ENCODE measurements around the gene TMEM123.

The TMEM123 gene

DNA sequence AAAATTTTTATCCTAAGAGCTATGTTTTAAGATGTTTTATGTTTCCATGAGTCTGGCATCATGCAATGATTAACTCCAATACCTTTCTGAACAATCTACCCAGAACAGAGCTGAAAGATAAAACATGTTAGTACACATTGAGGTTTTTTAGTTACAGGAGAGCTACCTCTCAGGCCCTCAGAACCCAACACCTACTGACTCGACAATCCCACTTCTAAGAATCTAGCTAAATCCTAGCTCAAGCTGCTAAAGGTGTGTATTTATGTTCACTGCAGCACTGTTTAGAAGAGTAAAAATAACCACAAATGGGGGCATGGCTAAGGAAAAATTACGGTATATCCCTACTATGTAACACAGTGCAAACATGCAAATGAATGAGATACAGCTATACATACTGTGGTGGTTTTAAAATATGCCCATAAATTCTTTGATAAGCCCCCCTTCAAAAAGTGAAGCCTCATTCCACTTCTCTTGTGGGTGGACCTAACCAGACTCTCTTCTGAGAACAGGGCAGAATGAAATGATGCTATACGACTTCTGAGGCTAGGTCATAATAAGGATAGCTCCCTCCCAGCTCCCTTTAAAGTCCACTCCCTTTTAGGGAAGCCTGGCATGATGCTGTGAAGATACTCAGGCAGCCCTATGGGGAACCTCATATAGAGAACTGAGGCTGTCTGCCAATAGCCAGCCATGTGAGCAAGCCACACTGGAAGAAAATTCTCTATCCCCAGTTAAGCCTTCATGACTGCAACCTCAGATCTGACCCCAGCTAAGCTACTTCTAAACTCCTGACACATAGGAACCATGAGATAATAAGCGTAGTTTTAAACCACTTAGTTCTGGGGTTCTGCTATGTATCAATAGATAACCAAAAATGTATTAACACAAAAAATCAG, 29.5 kb downstream of the TMEM123 start:
- DNase-seq: peak; percentile 49 to 58

DNA sequence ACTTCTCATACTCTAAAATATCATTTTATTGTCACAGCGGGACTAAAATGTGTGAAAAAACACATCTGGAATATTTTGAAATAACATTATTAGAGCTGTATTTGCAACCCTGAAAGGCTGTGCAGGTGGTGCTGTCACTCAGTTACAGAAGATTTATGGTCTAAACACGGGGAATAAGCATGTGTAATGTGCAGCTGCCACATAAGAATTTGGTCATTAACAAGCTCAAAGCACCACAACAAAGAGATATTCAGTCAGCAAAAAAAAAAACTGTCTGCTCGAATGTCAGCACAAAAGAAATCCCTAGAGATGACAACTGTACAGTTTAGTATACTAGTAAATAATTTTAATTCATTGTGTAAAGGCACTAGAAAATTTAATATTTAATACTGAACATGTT, 31.3 kb downstream of the TMEM123 start:
- DNase-seq: no peak

DNA sequence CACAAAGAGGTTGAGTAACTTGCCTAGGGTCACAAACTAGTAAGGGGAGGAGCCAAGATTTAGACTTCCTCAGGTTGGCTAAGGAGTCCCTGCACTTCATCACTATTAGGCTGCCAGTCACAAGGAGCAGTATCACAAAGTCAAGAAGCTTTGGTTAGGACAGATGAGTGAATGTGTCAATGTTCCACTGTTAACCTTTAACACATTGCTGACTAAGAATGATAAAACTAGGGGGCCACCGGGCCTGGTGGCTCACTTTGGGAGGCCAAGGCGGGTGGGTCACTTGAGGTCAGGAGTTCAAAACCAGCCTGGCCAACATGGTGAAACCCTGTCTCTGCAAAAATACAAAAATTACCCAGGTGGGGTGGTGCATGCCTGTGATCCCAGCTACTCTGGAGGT, 32.0 kb downstream of the TMEM123 start:
- no peak for DNase-seq

- DNase-seq: no peak
These were observed 33.4 kb downstream of the TMEM123 start for GRCh38 chr11:102419181-102419580.

- no peak for DNase-seq
These were observed 35.6 kb downstream of the TMEM123 start for GRCh38 chr11:102416976-102417375.

- DNase-seq: no peak
These were observed 37.2 kb downstream of the TMEM123 start for GRCh38 chr11:102415304-102415916.

- DNase-seq: no peak
These were observed 38.0 kb downstream of the TMEM123 start for GRCh38 chr11:102414559-102414958.

DNA sequence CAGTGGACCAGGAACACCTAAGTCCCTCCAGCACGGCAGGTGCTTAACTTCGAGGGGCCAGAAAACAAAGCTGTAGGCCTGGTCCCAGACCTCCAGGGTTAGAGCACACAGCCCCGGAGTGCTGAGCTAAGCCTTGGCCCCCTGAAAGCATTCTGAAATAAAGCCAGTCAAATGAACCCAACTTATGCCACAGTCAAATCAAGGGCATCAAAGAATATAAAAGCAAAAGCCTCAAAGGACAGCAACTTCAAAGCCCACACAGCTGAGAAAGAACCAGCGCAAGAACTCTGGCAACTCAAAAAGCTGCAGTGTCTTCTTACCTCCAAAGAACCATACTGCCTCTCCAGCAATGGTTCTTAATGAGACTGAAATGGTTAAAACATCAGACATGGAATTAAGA, 39.1 kb downstream of the TMEM123 start:
- DNase-seq: no peak

GRCh38 chr11:102411142-102411541, 41.4 kb downstream of the TMEM123 start:
- DNase-seq: no peak

- no peak for DNase-seq
These were observed 42.2 kb downstream of the TMEM123 start for GRCh38 chr11:102410382-102410784.

DNA sequence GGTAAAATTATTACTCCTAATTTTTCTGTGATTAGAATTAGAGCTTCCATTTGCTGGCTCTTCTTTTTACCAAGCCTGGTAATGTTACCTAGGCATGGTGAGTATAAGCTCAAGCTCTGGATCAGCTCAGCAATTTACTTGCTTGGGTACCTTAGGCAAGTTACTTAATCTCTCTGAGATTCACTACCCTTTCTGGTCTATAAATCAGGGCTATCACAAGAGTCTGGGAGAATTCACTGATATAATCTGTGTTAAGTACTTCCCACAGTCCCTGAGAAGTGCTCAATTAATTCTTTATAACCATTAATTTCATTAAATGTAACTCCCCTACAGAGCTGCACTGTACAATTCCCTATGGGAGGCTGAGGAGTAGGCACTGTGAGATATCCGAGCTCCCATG, 44.2 kb downstream of the TMEM123 start:
- no peak for DNase-seq

- DNase-seq: no peak
These were observed 44.7 kb downstream of the TMEM123 start for GRCh38 chr11:102407901-102408300.

DNA sequence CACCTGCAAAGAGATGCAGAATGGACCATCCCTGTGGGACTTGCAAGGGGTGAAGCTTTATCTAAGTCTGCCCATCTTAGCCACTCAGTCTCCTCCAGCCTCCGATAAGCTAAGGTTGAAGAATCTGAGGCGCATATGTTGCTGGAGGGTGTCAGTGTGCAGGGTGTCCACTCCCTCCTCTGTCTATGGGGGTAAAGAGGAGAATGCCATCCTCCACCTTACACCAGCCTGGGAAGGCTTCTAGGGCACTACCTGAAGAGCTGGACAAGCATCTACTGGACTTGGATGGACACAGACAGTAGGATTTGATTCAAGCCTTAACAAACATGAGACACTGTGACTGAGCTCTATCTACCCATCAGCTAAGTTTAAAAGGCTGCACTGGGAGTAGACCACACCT, 46.5 kb downstream of the TMEM123 start:
- no peak for DNase-seq

DNA sequence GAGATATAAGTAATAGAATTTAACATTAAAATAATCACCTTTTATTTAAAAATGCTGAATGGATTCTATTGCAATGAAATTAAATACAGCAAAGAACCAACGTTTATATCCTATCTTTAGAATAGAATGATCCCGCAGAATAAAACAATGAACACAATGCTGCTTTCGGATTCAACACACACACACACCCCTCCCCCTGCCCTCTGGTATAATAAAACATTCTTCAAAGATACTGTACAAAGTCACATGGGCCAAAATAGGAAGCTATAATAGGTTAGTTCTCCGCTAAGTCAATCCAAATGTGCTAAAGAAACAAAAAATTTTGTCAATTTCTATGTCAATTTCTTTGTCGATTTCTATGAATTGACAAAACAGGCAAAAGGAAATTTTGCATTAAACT, 47.1 kb downstream of the TMEM123 start:
- no peak for DNase-seq

- DNase-seq: peak; percentile 19 to 44
These were observed 50.0 kb downstream of the TMEM123 start for GRCh38 chr11:102402548-102402947.

GRCh38 chr11:102401905-102402304, 50.7 kb downstream of the TMEM123 start:
- DNase-seq: no peak

DNA sequence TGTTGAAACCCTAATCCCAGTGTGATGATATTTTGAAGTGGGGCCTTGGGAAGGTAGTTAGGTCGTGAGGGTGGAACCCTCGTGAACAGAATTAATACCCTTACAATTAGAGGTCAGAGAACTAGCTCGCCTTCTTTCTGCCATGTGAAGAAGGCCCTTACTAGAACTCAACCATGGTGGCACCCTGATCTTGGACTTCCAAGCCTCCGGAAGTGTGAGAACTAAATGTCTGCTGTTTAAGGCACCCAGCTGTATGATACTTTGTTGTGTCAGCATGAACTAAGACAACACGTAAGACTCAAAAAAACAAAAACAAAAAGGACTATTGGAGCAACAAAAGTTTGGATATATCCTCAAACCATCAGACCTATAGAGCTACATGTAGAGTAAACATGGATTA, 52.0 kb downstream of the TMEM123 start:
- DNase-seq: no peak

GRCh38 chr11:102399189-102399588, 53.4 kb downstream of the TMEM123 start:
- no peak for DNase-seq

DNA sequence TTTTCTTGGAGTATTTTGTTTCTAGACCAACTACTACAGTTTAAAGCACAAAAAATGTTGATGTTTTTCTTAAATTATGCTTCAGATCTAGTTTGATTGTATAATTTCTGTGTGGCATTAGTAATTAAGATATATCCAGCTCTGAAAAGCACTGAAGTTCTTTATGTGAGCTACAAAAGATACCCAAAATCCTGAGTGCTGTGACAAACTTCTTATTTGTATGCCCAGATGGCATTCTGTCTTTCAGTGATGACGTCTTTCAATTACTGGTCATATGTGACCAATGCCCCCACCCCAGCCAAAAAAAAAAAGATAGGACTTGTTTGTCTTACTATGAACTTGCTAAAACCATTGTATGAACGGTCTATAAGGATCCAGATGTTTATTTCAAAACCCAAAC, 54.3 kb downstream of the TMEM123 start:
- DNase-seq: no peak

- no peak for DNase-seq
These were observed 55.6 kb downstream of the TMEM123 start for GRCh38 chr11:102396708-102397563.

GRCh38 chr11:102395720-102396393, 56.7 kb downstream of the TMEM123 start:
- DNase-seq: no peak

DNA sequence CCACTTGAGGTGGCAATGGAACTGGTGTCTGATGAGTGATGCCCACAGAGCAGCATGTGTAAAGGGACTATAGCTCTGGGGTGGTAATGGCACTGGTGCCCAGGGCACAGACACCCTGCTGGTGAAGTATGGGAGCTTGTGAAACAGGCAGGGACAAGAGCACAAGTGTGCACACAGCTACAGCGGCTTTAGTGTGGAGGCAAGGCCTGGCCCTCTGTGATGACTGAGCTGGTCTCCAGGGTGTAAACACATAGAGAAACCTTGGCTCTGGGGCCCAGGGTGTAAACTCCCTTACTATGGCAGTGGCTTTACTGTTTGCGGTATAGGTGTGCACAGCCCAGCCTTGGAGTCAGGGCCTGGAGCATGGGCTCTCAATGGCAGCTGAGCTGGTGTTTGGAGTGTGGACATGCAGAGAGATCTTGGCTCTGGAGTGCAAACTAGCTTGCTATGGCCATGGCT, 59.3 kb downstream of the TMEM123 start:
- no peak for DNase-seq

Data from inflammatory macrophage (primary cell).